ENCODE measurements around the gene HKDC1.
A peak's percentile ranks its signal among the peaks of the same experiment; 100 is the strongest.

Gene HKDC1

DNA sequence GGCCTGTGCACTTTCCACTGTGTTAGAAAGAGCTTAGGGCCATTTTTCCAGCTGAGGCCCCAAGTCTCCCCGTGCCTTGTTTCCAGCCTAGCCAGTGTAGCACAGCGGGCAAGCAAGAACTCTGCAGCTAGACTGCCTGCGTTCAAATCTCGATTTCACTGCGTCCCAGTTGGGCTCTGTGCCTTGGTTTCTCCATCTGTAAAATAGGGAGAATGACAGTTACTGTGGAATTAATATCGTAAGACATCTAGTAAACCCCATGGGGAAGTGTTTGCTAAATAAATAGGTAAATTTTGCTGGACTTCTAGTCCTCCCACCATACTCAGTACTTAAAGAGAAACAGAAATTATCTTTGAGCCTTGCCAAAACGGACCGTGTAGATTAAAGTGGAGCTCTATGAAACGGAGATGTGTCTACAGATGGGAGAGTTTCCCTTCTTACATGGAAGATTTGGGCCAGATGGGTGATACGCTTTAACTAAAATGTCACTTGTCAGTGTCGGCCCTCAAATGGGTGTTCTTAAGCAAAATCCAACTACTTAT is 3.5 kb upstream of the HKDC1 start:
- no peak for DNase-seq

DNA sequence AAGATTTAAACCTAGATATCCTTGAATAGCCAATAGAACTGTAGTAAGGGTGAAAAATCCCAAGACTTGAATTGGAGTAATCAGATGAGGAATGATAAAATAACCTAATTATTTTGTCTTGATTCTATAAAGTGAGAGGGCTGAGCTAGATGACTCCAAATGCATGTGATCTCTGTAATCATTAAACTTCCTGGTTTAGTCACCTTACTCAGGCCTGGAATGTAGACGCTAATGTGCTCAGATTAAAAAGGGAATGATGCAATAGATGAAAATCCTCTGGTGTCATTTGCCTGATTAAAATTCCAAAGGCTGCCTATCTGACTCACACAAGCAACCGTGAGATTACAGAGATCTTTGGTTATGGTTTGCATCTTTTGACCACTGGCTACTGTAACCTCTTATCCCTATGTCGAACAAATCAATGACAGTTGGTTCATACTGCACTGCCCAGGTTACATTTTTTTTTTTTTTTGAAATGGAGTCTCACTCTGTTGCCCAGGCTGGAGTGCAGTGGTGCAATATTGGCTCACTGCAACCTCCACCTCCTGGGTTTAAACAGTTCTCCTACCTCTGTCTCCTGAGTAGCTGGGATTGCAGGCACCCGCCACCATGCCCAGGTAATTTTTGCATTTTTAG is 2.9 kb upstream of the HKDC1 start:
- DNase-seq: no peak

DNA sequence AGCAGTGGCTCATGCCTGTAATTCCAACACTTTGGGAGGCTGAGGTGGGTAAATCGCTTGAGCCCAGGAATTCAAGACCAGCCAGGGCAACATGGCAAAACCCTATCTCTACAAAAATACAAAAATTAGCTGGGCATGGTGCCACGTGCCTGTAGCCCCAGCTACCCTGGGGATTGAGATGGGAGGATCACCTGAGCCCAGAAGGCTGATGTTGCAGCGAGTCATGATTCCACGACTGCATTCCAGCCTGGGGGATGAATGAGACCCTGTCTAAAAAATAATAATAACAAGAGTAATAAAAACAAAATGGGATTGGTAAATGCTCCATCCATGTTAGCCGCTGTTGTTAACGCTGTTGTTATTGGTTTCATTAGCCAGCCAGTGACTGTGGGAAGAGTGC is 1.3 kb upstream of the HKDC1 start:
- no peak for DNase-seq

DNA sequence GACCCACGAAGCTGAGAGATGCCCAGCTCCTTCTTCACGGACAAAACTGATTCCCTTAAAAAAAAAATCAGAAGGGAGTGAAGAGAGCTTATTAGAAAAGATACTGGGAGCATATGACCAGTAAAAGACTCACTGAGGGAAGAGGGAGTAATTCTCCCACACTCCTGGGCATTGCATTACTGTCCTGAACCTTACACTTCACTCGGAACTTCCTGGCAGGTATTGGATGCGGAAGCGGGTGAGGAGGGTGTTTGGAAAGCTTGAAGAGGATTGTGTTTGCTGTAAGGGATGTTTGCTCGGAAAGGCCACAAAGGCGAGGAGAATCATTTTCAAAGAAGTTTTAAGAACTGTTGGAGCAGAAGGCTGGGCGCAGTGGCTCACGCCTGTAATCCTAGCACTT is 375 bp downstream of the HKDC1 start:
- no peak for DNase-seq

DNA sequence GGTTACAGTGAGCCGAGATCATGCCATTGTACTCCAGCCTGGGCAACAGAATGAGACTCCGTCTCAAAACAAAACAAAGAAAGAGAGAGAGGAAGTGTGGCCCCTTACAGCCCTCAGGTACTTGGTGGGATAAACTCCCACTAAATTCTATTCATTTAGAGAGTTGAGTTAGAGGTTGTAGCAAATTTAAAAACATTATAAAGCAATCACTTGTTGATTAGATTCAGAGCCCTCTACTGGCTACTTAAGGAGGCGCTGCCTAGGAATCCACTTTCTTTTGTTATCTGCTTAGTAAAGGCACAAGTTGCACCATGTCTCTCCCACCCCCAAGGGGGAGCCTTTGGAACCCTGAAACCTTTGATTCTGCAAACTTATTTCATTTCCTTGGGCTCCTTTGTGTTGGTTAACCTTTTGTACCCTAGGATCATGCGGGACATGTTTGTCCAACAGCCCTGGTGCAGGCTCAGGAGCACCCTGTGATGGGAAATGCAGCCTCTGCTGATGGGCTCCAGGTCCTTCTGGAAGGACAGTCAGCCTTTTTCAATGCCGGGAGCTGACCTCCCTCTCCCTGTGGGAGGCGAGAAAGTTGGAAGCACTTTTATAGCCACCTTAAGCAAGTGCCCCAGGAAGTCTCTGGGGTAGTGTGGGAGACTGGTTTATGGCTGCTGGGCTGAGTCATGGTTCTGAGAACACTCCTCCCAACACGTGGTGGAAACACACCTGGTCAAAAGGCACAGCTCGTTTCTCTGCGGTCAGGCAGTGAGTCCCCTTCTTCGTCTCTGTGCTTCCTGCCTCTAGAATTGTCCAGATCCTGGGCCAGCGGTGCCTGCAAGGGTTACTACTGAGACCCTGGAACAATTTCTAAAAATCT is 2.3 kb downstream of the HKDC1 start:
- DNase-seq: peak; percentile 95

DNA sequence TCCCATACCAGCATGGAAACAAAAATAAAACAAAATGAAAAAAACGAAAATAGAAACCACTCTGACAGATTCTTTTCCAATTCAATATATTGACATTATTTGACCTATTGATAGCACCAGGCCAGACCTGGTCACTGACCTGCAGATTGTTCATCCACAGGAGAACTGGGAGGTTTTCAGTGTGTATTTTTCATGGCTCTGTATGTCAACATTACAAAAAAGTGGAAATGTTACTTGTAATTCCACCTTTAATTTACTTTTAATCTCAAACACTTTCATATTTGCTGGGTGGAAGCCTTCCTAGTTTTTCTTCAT is 2.9 kb downstream of the HKDC1 start:
- DNase-seq: no peak

DNA sequence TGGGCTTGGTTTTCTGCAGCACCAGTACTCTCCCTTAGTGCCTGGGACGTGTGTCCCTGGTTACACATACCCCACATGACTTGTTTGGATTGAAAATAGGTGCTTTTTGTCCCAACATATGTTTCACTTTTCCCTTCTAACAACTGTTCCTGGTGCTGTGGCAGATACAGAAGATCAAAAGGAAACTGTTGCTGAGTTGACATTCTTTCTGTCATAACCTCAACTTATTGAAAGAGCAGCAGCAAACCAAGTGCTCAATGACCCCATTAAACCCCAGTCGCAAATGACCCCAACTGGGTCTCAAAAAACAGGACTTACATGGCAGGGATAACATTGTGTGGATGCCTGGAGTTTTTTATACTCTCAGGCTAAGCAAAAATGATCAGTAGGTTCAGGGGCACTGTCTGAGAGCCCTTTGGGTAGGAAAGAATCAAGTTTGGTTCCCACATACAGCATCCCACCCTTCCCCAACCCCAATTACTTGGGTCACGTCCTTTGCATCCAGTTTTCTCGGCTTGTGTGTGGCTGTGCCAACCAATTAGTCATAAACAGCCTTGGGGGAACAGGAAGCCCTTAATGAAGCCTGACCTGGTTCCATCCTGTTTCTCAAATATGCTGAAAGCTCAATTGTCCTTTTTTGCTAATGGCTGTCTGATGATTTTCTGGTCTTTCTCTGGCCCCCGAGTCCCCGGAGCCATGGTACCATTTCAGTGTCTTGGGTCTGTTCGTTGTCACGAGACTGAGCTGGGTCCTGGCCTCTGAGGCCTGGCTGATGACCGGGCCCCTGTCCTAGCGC is 4.9 kb downstream of the HKDC1 start:
- no peak for DNase-seq

DNA sequence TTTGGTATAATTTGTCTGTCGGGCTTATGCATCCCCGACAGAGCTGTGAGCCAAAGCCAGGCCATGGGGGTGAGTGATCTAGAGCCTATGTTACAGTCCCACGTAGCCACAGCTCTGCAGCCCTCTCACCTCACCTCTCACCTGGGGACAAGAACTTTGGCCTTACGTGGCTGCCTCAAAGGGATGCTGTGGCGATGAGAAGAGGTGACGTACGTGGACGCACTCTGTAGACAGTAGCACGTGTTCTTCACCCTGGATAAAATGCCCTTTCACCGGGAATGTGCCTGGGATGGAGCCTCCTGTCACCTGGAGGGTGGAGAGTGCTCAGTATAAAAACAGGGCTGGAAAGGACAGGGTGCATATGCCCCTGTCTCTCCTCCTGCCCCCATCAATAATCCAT is 5.5 kb downstream of the HKDC1 start:
- DNase-seq: no peak

DNA sequence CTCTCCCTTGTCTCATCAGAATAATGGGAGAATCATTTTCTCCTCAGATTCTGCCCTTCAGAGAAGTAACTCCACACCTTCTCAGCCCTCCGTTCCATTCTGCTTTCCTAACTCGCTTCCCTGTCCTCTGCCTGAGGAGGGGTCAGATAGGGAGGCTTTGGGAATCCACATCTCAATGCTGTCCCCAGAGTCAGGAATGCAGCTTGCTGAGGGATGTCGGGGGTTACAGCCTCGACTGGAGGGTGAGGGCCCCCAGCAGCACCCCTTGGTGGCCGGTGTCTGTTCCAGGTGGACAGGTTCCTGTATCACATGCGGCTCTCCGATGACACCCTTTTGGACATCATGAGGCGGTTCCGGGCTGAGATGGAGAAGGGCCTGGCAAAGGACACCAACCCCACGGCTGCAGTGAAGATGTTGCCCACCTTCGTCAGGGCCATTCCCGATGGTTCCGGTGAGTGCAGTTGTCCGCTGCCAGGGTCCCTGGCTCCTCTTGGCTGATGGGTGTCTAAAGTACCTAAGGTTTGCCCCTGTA is 6.9 kb downstream of the HKDC1 start:
- DNase-seq: no peak

DNA sequence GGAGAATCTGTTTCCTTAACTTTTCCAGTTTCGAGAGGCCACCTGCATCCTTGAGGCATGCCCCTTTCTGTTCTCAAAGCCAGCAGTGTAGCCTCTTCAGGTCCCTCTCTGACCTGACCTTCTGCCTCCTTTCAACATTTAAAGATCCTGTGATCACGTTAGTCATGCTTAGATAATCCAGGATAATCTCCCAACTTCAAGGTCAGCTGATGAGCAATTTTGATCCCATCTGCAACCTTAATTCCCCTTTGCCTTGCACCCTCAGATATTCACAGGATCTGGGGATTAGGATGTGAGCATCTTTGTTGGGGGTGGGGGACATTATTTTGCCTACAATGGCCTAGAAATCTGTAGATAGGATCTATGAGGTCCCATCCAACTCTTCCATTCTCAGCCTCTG is 8.0 kb downstream of the HKDC1 start:
- no peak for DNase-seq

DNA sequence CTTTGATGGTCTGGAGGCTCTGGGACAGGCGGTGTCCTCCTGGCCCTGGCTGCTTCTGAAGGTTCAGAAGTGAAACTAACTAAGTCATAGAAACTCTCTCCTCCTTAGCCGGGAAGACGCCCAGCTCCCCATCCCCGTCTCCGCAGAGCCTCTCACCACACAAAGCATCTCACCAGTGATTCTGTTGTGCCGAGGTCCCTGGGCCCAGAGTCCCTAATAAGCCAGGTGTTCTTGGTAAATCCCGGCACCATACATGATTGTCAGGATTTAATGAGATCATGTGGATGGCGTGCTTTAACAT is 9.4 kb downstream of the HKDC1 start:
- DNase-seq: no peak

DNA sequence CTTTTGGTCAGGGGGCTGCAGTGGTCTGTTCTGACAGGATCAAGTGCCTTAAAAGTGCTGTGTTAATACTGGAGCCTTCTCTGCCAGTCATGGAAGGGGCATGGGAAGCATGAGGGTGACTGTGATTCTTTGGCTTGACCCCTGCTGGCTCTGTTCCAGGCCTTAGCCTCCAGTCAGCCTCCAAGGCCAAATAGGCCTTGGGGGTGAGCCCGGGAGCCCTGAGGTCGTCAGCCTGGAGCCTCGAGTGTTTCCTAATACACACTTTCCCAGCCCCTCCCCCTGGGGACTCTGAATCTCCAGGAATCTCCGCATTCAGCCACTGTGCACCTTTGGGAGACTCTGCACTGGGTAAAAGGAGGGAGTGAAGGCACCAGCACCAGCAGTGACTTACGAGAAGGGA is 10.0 kb downstream of the HKDC1 start:
- no peak for DNase-seq

DNA sequence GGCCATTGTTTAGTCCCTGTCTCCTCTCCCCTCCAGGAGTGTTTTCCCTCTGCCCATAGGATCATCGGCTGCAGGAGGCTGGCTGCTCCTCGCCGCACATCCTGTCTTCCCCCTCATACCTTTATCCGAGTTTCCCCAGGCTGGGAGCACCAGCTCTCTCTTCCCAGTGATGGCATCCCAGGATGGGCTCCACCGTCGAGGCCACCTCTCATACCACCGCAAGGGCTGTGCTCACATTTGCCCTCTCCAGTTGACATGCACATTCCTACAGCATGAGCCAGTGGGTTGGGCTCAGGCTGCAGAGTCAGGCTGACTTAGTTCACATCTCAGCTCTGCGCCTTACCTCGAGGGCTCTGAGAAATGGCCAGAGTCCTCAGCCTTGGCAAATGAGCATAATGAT is 12.1 kb downstream of the HKDC1 start:
- no peak for DNase-seq

DNA sequence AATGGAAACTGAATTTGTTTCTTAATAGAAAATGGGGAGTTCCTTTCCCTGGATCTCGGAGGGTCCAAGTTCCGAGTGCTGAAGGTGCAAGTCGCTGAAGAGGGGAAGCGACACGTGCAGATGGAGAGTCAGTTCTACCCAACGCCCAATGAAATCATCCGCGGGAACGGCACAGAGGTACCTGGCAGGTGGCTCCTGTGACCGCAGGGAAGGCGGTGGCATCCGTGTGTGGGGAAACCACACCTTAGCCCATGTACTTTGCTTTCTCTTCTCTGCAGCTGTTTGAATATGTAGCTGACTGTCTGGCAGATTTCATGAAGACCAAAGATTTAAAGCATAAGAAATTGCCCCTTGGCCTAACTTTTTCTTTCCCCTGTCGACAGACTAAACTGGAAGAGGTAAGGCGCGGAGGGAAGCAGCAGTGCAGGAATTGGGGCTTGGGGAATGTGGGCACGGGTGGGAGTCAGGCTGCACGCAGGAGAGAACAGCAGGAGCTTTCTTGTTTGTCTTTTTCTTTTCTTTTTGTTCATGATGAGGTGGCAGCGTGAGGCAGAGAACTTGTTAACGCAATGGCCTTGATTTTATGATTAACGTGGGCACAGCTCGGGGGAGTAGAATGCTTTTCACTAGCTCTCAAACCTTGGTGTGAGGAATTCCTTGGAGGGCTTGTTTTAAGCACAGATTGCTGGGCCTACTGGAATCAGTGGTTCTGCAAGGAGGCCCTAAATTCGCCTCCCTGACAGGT is 12.8 kb downstream of the HKDC1 start:
- DNase-seq: no peak

DNA sequence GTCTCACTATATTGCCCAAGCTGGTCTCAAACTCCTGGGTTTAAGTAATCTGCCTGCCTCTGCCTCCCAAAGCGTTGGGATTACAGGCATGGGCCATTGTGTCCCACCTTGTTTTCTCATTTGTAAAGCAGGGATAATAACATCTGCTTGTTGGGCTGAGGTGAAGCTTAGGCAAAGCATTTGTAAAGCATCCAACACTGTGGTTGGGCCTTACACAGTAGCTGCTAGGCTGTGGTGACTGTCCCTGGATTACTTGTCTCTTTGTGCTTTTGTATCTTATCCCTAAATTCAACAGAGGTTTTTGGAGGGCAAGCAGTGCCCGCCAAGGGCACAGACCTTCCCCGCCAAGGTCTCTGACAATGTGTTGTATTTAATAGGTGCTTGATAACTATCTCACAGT is 14.3 kb downstream of the HKDC1 start:
- no peak for DNase-seq

DNA sequence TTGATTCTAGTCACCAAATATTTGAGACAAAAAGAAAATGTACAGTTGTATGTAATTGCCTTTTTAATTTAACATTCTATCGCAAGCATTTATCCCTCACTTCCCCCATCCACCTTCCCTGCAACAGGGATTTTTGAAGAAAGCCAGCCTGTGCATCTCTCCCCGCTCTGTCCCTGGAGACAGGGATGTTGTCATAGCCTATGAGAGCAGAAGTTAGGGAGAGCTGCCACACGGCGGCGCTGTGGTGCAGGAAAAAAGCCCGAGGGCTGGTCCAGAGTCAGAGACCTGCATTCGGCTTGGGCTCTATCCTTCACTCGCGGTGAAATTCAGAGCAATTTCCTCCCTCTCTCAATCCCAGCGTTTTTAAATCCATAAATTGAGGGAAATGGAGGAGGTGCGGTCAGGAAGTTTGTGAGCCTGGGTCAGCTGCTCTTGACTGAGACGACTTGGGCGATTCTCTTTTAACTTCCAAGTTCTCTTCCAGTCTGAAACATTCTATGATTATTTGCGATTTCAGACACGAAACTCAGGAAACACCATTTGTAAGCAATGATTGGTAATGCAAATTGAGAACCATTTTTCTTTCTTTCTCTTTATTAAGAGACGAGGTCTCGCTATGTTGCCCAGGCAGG is 17.5 kb downstream of the HKDC1 start:
- peak; percentile 92 for DNase-seq

DNA sequence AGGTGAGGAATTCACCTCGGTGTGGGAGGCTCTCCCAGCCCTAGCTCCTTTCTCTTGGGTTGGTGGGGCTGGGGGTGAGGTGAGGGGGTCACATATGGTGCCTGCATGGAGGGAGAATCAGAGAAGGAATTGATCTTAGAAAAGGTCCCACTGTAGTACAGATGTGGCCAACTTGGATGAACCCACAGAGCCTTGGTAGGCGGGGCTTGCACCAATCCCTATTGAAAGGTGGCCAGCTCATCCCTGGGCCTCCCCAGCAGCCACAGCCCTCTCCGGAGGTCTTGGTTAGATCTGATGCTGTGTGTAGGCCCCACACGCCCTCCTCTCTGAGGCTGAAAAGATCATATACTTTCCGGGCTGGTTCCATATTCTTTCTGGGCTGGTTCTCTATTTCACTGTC is 19.0 kb downstream of the HKDC1 start:
- DNase-seq: peak; percentile 46

DNA sequence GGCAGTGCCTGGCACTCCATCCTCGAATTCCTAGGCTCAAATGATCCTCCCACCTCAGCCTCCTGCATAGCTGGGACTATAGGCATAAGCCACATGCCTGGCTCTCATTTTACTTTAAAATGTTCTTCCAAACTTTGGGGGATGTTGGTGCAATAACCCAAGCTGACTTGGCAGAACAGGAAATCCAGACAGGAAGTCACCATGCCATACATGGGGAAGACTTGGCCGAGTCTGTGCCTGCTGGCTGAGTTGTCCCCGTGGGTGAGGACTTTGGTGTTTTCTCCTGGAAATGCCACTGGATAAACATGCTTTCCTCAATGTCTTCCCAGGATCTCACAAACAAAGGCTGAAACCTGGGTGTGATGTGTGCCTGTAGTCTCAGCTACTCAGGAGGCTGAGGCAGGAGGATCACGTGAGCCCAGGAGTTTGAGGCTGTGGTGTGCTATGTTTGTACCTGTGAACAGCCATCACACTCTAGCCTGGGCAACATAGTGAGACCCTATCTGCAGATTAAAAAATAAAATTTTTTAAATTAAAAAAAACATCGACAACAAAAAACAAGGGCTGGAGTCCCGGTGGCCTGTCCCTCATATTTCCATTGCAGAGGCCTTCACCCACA is 19.8 kb downstream of the HKDC1 start:
- no peak for DNase-seq

DNA sequence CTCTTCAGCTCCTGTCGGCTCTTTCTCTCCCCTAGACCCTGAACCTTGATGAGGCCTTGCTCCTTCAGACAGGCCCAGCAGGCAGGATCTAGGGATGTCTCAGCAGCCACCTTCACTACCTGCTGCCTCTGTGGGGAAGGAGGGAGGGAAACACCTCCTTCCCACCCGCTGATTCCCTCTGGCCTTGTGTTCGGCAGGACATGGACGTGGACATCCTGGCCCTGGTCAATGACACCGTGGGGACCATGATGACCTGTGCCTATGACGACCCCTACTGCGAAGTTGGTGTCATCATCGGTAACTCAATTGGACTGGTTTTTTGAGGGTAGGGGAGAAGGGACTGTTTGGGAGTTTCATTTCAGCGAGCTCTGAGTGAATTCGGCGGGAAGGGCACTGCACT is 20.3 kb downstream of the HKDC1 start:
- no peak for DNase-seq

DNA sequence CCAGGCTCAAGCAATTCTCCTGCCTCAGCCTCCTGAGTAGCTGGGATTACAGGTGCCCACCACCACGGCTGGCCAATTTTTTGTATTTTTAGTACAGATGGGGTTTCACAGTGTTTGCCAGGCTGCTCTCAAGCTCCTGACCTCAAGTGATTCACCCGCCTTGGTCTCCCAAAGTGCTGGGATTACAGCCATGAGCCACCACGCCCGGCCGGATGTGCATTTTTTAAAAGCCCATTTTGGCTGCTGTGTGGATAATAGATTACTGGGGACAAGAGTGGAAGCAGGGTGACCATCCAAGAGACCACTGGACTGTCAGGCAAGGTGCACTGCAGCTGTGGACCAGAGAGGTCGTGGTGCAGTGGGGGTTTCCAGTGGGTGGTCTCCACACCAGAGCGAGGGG is 21.4 kb downstream of the HKDC1 start:
- DNase-seq: peak; percentile 62

DNA sequence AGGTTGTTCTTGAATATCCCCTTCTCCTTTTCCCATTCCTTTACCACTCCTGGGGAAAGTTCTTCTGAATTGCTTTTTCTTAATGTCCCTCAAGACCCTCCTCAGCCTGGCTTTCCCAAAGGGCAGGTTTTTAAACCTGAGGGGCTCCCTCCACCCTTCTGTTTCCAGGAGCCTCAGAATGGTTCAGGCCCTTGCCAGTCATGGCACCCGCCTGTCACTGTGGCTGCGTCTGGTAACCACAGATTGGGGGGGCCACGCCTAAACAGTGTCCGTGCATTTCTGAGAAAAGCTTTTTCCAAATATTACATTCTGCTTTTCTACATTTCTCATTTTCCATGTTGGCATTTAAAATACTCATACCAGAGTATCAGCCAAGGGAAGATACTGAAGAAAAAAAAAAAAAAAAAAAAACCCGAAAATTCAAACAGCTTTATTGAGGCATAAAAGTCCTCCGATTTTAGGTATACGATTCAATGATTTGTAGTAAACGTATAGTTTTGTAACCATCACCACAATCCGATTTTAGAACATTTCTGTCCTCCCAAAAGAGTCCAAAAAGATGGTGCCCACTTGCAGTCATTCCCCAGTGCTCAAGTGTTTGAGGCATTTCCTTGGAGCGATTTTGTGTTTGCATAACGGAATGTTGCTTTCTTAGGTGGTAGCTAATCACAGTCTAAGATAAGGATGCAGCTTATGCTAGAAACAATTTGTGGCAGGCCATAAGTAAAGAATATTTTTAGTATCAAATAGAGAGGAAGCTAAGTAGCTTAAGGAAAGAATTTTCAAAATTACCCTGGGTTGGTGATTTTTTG is 22.1 kb downstream of the HKDC1 start:
- DNase-seq: peak; percentile 93

Data from hematopoietic multipotent progenitor cell treated with erythropoietin and hydrocortisone succinate and interleukin-3 and kit ligand, for 6 days (in vitro differentiated cells).